HEK293 (cell line): Measurements from ENCODE around the gene SRD5A1.

Experiments used
- CTCF ChIA-PET: fragments of 350-600 bp; formaldehyde crosslinking; extraction: SDS; loops from one replicate; lab custom pipeline; 2021; ENCODE audit warnings: antibody characterized with exemption; lab: Yijun Ruan, JAX
- POLR2A ChIA-PET: fragments of 300-600 bp; formaldehyde crosslinking; extraction: SDS; loops from one replicate; lab custom pipeline; 2020; ENCODE audit warnings: antibody characterized with exemption, inconsistent platforms; lab: Yijun Ruan, JAX
- H3K27ac ChIP-seq: fragments of 200-500 bp; sonication (Bioruptor generic); 2 replicates; pipeline ENCODE4 v1.5.1; 2014; ENCODE audit warnings: low read depth, low read length, control low read depth, inconsistent platforms; ENCODE audit errors: extremely low read depth
- H3K36me3 ChIP-seq, 2 experiments: fragments of 200-500 bp in 1 of 2; sonication (Bioruptor generic) in 1 of 2; 1 replicate in 1 of 2; 2 replicates in 1 of 2; pipeline ENCODE4 v1.5.1; 2014 to 2017; ENCODE audit warnings: inconsistent platforms in 2 of 2, low read length in 2 of 2; ENCODE audit not compliant: control insufficient read depth in 2 of 2, insufficient read depth in 1 of 2
- H3K4me1 ChIP-seq: fragments of 200-500 bp; sonication (Bioruptor generic); 2 replicates; pipeline ENCODE4 v1.5.1; 2014; ENCODE audit warnings: mild to moderate bottlenecking, low read length, inconsistent platforms; ENCODE audit not compliant: control insufficient read depth, insufficient read depth
- H3K4me3 ChIP-seq: 2 replicates; pipeline ENCODE4 v1.5.1; 2011; ENCODE audit warnings: low read depth, mild to moderate bottlenecking, control low read depth, low read length, moderate library complexity
- H3K9me3 ChIP-seq: fragments of 200-500 bp; sonication (Bioruptor generic); 2 replicates; pipeline ENCODE4 v1.5.1; 2014; ENCODE audit warnings: low read depth, low read length, inconsistent platforms; ENCODE audit not compliant: control insufficient read depth, insufficient read depth
- GLIS2 ChIP-seq: fragments of 450-650 bp; formaldehyde crosslinking; IDR thresholded peaks from 2 replicates; pipeline ENCODE4 v1.5.1; 2016; ENCODE audit warnings: missing biosample characterization, missing genetic modification characterization
- PRDM4 ChIP-seq: fragments of 450-650 bp; formaldehyde crosslinking; IDR thresholded peaks from 2 replicates; pipeline ENCODE4 v1.5.1; 2017; ENCODE audit warnings: missing biosample characterization, missing genetic modification characterization
- TSHZ1 ChIP-seq: fragments of 450-650 bp; formaldehyde crosslinking; IDR thresholded peaks from 2 replicates; pipeline ENCODE4 v1.5.1; 2016; ENCODE audit warnings: missing biosample characterization, missing genetic modification characterization, borderline replicate concordance
- ZFP69B ChIP-seq: fragments of 450-650 bp; formaldehyde crosslinking; IDR thresholded peaks from 2 replicates; pipeline ENCODE4 v1.5.1; 2016; ENCODE audit warnings: missing biosample characterization, missing genetic modification characterization
- ZNF121 ChIP-seq: fragments of 450-650 bp; formaldehyde crosslinking; IDR thresholded peaks from 2 replicates; pipeline ENCODE4 v1.5.1; 2016; ENCODE audit warnings: missing biosample characterization, missing genetic modification characterization
- ZNF138 ChIP-seq: fragments of 450-650 bp; formaldehyde crosslinking; IDR thresholded peaks from 2 replicates; pipeline ENCODE4 v1.5.1; 2016; ENCODE audit warnings: missing biosample characterization, missing genetic modification characterization, borderline replicate concordance
- ZNF184 ChIP-seq: fragments of 450-650 bp; IDR thresholded peaks from 2 replicates; pipeline ENCODE4 v1.5.1; 2018; ENCODE audit warnings: missing biosample characterization, mild to moderate bottlenecking, missing genetic modification characterization
- ZNF23 ChIP-seq: fragments of 450-650 bp; formaldehyde crosslinking; IDR thresholded peaks from 2 replicates; pipeline ENCODE4 v1.5.1; 2016; ENCODE audit warnings: missing biosample characterization, missing genetic modification characterization, borderline replicate concordance
- ZNF26 ChIP-seq: fragments of 450-650 bp; formaldehyde crosslinking; IDR thresholded peaks from 2 replicates; pipeline ENCODE4 v1.5.1; 2016; ENCODE audit warnings: missing biosample characterization, missing genetic modification characterization
- ZNF324 ChIP-seq: fragments of 450-650 bp; formaldehyde crosslinking; IDR thresholded peaks from 2 replicates; pipeline ENCODE4 v1.5.1; 2016; ENCODE audit warnings: missing biosample characterization, missing genetic modification characterization
- ZNF48 ChIP-seq: fragments of 450-650 bp; formaldehyde crosslinking; IDR thresholded peaks from 2 replicates; pipeline ENCODE4 v1.5.1; 2016; ENCODE audit warnings: missing biosample characterization, missing genetic modification characterization
- ZNF510 ChIP-seq: fragments of 450-650 bp; formaldehyde crosslinking; IDR thresholded peaks from 2 replicates; pipeline ENCODE4 v1.5.1; 2018; ENCODE audit warnings: mild to moderate bottlenecking, missing genetic modification characterization, missing biosample characterization; ENCODE audit not compliant: insufficient replicate concordance
- ZNF514 ChIP-seq: fragments of 450-650 bp; formaldehyde crosslinking; IDR thresholded peaks from 2 replicates; pipeline ENCODE4 v1.5.1; 2016; ENCODE audit warnings: missing biosample characterization, missing genetic modification characterization
- ZNF518A ChIP-seq: fragments of 450-650 bp; formaldehyde crosslinking; conservative IDR thresholded peaks from 2 replicates; pipeline ENCODE4 v1.5.1; 2016; ENCODE audit warnings: low read depth, missing biosample characterization, missing genetic modification characterization
- ZNF521 ChIP-seq: fragments of 450-650 bp; formaldehyde crosslinking; IDR thresholded peaks from 2 replicates; pipeline ENCODE4 v1.5.1; 2017; ENCODE audit warnings: missing biosample characterization, mild to moderate bottlenecking, missing genetic modification characterization
- ZNF548 ChIP-seq: fragments of 450-650 bp; formaldehyde crosslinking; IDR thresholded peaks from 2 replicates; pipeline ENCODE4 v1.5.1; 2016; ENCODE audit warnings: missing biosample characterization, missing genetic modification characterization
- ZNF623 ChIP-seq: fragments of 450-650 bp; formaldehyde crosslinking; IDR thresholded peaks from 2 replicates; pipeline ENCODE4 v1.5.1; 2016; ENCODE audit warnings: missing biosample characterization, missing genetic modification characterization
- ZNF704 ChIP-seq: fragments of 450-650 bp; formaldehyde crosslinking; IDR thresholded peaks from 2 replicates; pipeline ENCODE4 v1.5.1; 2016; ENCODE audit warnings: missing biosample characterization, missing genetic modification characterization
- ZSCAN30 ChIP-seq: fragments of 450-650 bp; IDR thresholded peaks from 2 replicates; pipeline ENCODE4 v1.5.1; 2018; ENCODE audit warnings: missing biosample characterization, mild to moderate bottlenecking, missing genetic modification characterization, moderate library complexity
- ZSCAN5A ChIP-seq: fragments of 450-650 bp; formaldehyde crosslinking; IDR thresholded peaks from 2 replicates; pipeline ENCODE4 v1.5.1; 2016; ENCODE audit warnings: missing biosample characterization, missing genetic modification characterization

SRD5A1 gene

GRCh38 chr5:6637590-6637989, 4.3 kb downstream of the SRD5A1 start:
- H3K36me3 ChIP-seq: no peaks in the 10 kb centered on the region
- TF ChIP-seq ZNF518A (tag by site-specific recombination) (no peak), ZSCAN5A (tag by site-specific recombination) (no peak), ZNF514 (tag by site-specific recombination) (no peak), TSHZ1 (tag by site-specific recombination) (no peak), ZFP69B (tag by site-specific recombination) (no peak), ZNF324 (tag by site-specific recombination) (no peak), ZNF704 (tag by site-specific recombination) (no peak), ZNF184 (tag by site-specific recombination) (no peak), ZSCAN30 (tag by site-specific recombination) (no peak), ZNF521 (tag by site-specific recombination) (no peak), ZNF510 (tag by site-specific recombination) (no peak), ZNF48 (tag by site-specific recombination) (no peak), GLIS2 (no peak)
- ChIA-PET POLR2A (no interaction called here), CTCF (interaction anchor here (0.6 kb wide), 1 partner anchor 1183 kb away, joined by 3 read pairs; no protein-coding TSS in a partner anchor)
- no peak overlapping the region for H3K4me3 ChIP-seq
- H3K27ac ChIP-seq: no peak overlapping the region
- no peaks in the 10 kb centered on the region; the same call in none of the 2 replicates for H3K4me1 ChIP-seq
- H3K9me3 ChIP-seq: no peaks in the 10 kb centered on the region

- Histone ChIP-seq H3K4me1 (no peaks in the 10 kb centered on the region; the same call in none of the 2 replicates), H3K27ac (no peak overlapping the region), H3K36me3 (no peaks in the 10 kb centered on the region), H3K4me3 (no peak overlapping the region), H3K9me3 (no peaks in the 10 kb centered on the region)
- CTCF ChIA-PET: interaction anchor here (0.6 kb wide), 1 partner anchor 1183 kb away, joined by 3 read pairs; no protein-coding TSS in a partner anchor
- POLR2A ChIA-PET: no interaction called here
- TF ChIP-seq PRDM4 (tag by site-specific recombination) (no peak), ZNF623 (tag by site-specific recombination) (no peak), ZNF23 (tag by site-specific recombination) (no peak), ZNF138 (no peak), ZNF121 (tag by site-specific recombination) (no peak), ZNF548 (tag by site-specific recombination) (no peak), ZNF26 (tag by site-specific recombination) (no peak)
Observed at GRCh38 chr5:6638236-6638635, 5.0 kb downstream of the SRD5A1 start.
